Measurements from ENCODE around the gene VEZT.

GRCh38 chr12:95228617-95229016 is 11.0 kb downstream of the VEZT start:
- TF ChIP-seq EZH2 (IDR thresholded peaks at IDR 0.05; ENCODE audit: borderline replicate concordance, insufficient read depth, low read length, poor library complexity, severe bottlenecking) (no peak), POLR2AphosphoS5 (IDR thresholded peaks at IDR 0.05) (no peak), RAD21 (conservative IDR thresholded peaks at IDR 0.05) (no peak), EP300 (conservative IDR thresholded peaks at IDR 0.05; ENCODE audit: poor library complexity, severe bottlenecking) (no peak)
- TF ChIP-seq, protein P1, sequence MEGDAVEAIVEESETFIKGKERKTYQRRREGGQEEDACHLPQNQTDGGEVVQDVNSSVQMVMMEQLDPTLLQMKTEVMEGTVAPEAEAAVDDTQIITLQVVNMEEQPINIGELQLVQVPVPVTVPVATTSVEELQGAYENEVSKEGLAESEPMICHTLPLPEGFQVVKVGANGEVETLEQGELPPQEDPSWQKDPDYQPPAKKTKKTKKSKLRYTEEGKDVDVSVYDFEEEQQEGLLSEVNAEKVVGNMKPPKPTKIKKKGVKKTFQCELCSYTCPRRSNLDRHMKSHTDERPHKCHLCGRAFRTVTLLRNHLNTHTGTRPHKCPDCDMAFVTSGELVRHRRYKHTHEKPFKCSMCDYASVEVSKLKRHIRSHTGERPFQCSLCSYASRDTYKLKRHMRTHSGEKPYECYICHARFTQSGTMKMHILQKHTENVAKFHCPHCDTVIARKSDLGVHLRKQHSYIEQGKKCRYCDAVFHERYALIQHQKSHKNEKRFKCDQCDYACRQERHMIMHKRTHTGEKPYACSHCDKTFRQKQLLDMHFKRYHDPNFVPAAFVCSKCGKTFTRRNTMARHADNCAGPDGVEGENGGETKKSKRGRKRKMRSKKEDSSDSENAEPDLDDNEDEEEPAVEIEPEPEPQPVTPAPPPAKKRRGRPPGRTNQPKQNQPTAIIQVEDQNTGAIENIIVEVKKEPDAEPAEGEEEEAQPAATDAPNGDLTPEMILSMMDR (IDR thresholded peaks at IDR 0.05; ENCODE audit: poor library complexity, severe bottlenecking), result no peak
